ENCODE data around the gene EPC1. TPM values are rescaled to one million over a fixed set of nuclear protein-coding genes. Genes with fewer than 3 reads are reported as not detected.

The EPC1 gene
- total RNA-seq, 2 experiments from 2014 or later: 40.9 to 48.8 TPM

DNA sequence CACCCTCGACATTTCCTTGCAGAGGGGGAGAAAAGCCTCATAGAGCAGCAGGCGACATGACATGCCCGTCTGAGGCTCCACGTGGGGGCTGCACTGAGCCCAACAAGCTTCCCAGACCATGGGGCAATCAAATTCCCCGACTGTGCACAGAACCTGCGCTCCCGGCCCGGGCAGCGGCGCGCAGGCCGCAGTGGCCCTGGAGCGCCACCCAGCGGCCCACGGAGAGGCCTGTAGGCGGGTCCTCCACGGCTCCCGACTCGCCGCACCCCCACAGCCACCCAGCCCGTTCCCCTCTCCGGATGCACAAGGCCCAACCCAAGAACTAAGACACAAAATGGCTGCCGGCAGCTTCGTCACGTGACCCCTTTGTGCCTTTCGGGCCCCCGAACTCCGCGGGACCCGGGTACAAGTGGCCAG, 816 bp downstream of the EPC1 start:
- H3K9me2 ChIP-seq (ENCODE audit: insufficient read depth, low read length): no peaks in the 10 kb centered on the region
- H2AFZ ChIP-seq (ENCODE audit: low read length): peak overlapping the region; percentile 49
- POLR2A ChIA-PET: interaction anchor here (1.4 kb wide), 1 partner anchor 24 kb away, joined by 4 read pairs; no protein-coding TSS in a partner anchor
- CTCF ChIA-PET (ENCODE audit: unreplicated experiment): interaction anchor here (1.2 kb wide), 1 partner anchor 9 kb away, joined by 5 read pairs; no protein-coding TSS in a partner anchor
- peak; percentile 96 for DNase-seq (ENCODE audit: low spot score)
- peaks cover 46% of the 10 kb centered on the region for H3K36me3 ChIP-seq (ENCODE audit: insufficient read depth, low read length)
- intact Hi-C loops (cut with micrococcal nuclease; ENCODE audit: unreplicated experiment): loop anchor here (1.0 to 10.0 kb wide), 8 partner anchors 22 to 421 kb away; partner anchors contain the start of genes ARHGAP12 and CCDC7
- peaks cover 63% of the 10 kb centered on the region for H3K4me1 ChIP-seq (ENCODE audit: insufficient read depth, low read length, poor library complexity, severe bottlenecking)
- no peaks in the 10 kb centered on the region for H3K9me3 ChIP-seq (ENCODE audit: low read length)
- BruUV-seq (replicated peaks): no TSS peak
- H4K20me1 ChIP-seq (ENCODE audit: insufficient read depth, low read length): peaks cover 11% of the 10 kb centered on the region; the same call in 1 of the 2 replicates
- no peak for TF ChIP-seq EZH2phosphoT487 (IDR thresholded peaks at IDR 0.05; ENCODE audit: borderline replicate concordance, low read depth, low read length)
- TF ChIP-seq, protein P1, sequence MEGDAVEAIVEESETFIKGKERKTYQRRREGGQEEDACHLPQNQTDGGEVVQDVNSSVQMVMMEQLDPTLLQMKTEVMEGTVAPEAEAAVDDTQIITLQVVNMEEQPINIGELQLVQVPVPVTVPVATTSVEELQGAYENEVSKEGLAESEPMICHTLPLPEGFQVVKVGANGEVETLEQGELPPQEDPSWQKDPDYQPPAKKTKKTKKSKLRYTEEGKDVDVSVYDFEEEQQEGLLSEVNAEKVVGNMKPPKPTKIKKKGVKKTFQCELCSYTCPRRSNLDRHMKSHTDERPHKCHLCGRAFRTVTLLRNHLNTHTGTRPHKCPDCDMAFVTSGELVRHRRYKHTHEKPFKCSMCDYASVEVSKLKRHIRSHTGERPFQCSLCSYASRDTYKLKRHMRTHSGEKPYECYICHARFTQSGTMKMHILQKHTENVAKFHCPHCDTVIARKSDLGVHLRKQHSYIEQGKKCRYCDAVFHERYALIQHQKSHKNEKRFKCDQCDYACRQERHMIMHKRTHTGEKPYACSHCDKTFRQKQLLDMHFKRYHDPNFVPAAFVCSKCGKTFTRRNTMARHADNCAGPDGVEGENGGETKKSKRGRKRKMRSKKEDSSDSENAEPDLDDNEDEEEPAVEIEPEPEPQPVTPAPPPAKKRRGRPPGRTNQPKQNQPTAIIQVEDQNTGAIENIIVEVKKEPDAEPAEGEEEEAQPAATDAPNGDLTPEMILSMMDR (conservative IDR thresholded peaks at IDR 0.05; ENCODE audit: low read length): peak; percentile 94
- H3K79me2 ChIP-seq (ENCODE audit: insufficient read depth, low read depth, low read length): peaks cover 85% of the 10 kb centered on the region
- peak overlapping the region; percentile 93 for H3K4me2 ChIP-seq (ENCODE audit: low read length)
- peak overlapping the region; percentile 92 for H3K27ac ChIP-seq (ENCODE audit: low read depth, low read length, poor library complexity, severe bottlenecking)
- H3K4me3 ChIP-seq (ENCODE audit: low read depth, low read length, poor library complexity, severe bottlenecking): peak overlapping the region; percentile 82

DNA sequence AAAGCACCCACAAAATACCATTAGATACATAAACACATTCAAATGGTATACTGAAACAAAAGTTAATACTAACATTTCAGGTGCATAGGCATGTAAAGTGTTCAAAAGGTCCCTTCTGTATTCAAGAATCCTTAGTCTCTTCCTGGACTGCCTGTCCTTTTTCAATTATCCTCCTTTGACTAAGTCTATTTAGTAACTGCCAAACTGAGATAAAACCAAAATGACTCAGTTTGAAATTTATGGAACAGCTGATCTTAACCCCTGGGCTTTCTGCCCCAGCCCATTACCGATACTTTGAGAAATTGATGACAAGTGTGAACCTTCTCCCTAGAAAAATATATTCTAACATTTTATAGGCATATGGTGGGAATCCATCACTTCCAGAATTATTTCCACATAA, 5.4 kb downstream of the EPC1 start:
- Histone ChIP-seq H3K4me1 (ENCODE audit: insufficient read depth, low read length, poor library complexity, severe bottlenecking) (peaks cover 29% of the 10 kb centered on the region), H3K4me2 (ENCODE audit: low read length) (no peak overlapping the region), H3K27ac (ENCODE audit: low read depth, low read length, poor library complexity, severe bottlenecking) (no peak overlapping the region), H3K4me3 (ENCODE audit: low read depth, low read length, poor library complexity, severe bottlenecking) (no peak overlapping the region), H4K20me1 (ENCODE audit: insufficient read depth, low read length) (peaks cover 22% of the 10 kb centered on the region; the same call in 1 of the 2 replicates), H3K79me2 (ENCODE audit: insufficient read depth, low read depth, low read length) (peaks cover 95% of the 10 kb centered on the region), H3K9me3 (ENCODE audit: low read length) (no peaks in the 10 kb centered on the region), H3K36me3 (ENCODE audit: insufficient read depth, low read length) (peaks cover 76% of the 10 kb centered on the region), H3K9me2 (ENCODE audit: insufficient read depth, low read length) (no peaks in the 10 kb centered on the region), H2AFZ (ENCODE audit: low read length) (no peak overlapping the region)
- intact Hi-C loops (cut with micrococcal nuclease; ENCODE audit: unreplicated experiment): loop anchor here (10.0 kb wide), 1 partner anchor 417 kb away; the partner anchor contains the start of gene ARHGAP12
- ChIA-PET POLR2A (interaction anchor here (0.6 to 1.9 kb wide), 5 partner anchors 8 to 54 kb away, joined by 3 to 5 read pairs (median 4); no protein-coding TSS in a partner anchor), CTCF (ENCODE audit: unreplicated experiment) (no interaction called here)
- TF ChIP-seq EZH2phosphoT487 (IDR thresholded peaks at IDR 0.05; ENCODE audit: borderline replicate concordance, low read depth, low read length): no peak
- TF ChIP-seq, protein P1 (conservative IDR thresholded peaks at IDR 0.05; ENCODE audit: low read length): no peak
- DNase-seq (ENCODE audit: low spot score): no peak
- BruUV-seq (replicated peaks): no TSS peak

DNA sequence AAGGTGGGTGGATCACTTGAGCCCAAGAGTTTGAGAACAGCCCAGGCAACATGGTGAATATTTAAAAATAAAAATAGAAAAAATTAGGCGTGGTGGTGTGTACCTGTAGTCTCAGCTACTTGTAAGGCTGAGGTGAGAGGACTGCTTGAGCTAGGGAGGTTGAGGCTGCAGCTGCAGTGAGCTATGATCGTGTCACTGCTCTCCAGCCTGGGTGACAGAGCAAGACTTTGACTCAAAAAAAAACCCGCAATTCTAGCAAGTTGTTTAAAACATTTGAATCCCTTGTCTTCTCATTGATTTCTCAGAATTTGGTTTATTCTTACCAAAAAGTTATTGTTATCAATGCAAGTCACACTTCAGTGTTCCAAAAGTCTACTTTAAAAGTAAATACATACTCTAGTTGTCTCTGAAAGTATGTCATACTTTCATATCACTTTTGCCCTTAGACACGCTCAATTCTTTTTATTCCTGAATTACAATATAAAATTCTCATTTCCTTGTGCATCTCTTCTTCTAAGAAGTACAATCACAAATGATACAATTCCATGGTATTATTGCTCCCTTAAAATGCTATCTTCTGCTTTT, 6.3 kb downstream of the EPC1 start:
- no peak overlapping the region for H3K4me2 ChIP-seq (ENCODE audit: low read length)
- peaks cover 22% of the 10 kb centered on the region; the same call in 1 of the 2 replicates for H4K20me1 ChIP-seq (ENCODE audit: insufficient read depth, low read length)
- H3K27ac ChIP-seq (ENCODE audit: low read depth, low read length, poor library complexity, severe bottlenecking): no peak overlapping the region
- intact Hi-C loops (cut with micrococcal nuclease; ENCODE audit: unreplicated experiment): loop anchor here (10.0 kb wide), 1 partner anchor 416 kb away; the partner anchor contains the start of gene ARHGAP12
- H2AFZ ChIP-seq (ENCODE audit: low read length): no peak overlapping the region
- H3K4me1 ChIP-seq (ENCODE audit: insufficient read depth, low read length, poor library complexity, severe bottlenecking): peaks cover 29% of the 10 kb centered on the region
- no TSS peak for BruUV-seq (replicated peaks)
- no peaks in the 10 kb centered on the region for H3K9me3 ChIP-seq (ENCODE audit: low read length)
- no peaks in the 10 kb centered on the region for H3K9me2 ChIP-seq (ENCODE audit: insufficient read depth, low read length)
- TF ChIP-seq, protein P1 (conservative IDR thresholded peaks at IDR 0.05; ENCODE audit: low read length): no peak
- no peak for TF ChIP-seq EZH2phosphoT487 (IDR thresholded peaks at IDR 0.05; ENCODE audit: borderline replicate concordance, low read depth, low read length)
- H3K79me2 ChIP-seq (ENCODE audit: insufficient read depth, low read depth, low read length): peaks cover 100% of the 10 kb centered on the region
- H3K36me3 ChIP-seq (ENCODE audit: insufficient read depth, low read length): peaks cover 74% of the 10 kb centered on the region
- H3K4me3 ChIP-seq (ENCODE audit: low read depth, low read length, poor library complexity, severe bottlenecking): no peak overlapping the region
- DNase-seq (ENCODE audit: low spot score): no peak
- ChIA-PET POLR2A (no interaction called here), CTCF (ENCODE audit: unreplicated experiment) (interaction anchor here (1.1 kb wide), 1 partner anchor 84 kb away, joined by 3 read pairs; no protein-coding TSS in a partner anchor)

All from OCI-LY7 (cell line).